Right renal pelvis (tissue), 4 donors: ENCODE measurements around the gene ZNF91. TPM values are rescaled to one million over a fixed set of nuclear protein-coding genes. Genes with fewer than 3 reads are reported as not detected.
"Not testable (repeated sequence)": the region's sequence is repeated elsewhere in the genome, so short reads cannot be mapped to it uniquely, and the experiment has no call there.

Experiments used
- DNase-seq, 4 donors: peaks; one replicate each; pipeline ENCODE4 v3.0.0-alpha.2; 2013; ENCODE audit warnings: low read depth in 4 of 4, low spot score in 3 of 4, missing footprints in 1 of 4
- polyA plus RNA-seq, 4 donors: library from polyadenylated mRNA; unstranded; fragments of 120-200 nt; gene quantifications; one replicate each; pipeline ENCODE4 v1.2.1, GENCODE V29; 2013; ENCODE audit not compliant: insufficient read length in 4 of 4

ZNF91 gene
- polyA plus RNA-seq, 4 donors = 45.4 to 67.5 (median 62.5) TPM

DNA sequence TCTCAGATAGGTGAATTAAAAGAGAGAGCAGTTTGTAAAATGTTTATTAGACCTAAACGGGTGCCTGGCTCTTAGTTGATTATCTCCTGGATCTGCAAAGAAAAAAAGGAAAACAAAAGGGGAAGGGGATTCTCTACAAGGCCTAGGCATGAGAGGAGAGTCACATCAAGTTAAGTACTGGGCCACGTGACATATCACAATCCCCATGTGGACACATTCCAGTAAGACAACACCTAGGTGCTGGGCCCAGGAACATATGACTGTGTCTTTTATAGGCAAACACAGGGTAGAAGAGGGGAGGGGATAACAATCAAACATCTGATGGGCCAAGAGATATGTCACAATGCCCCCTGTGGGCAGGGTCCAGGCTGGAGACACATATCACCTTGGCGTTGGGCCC, 4.2 kb upstream of the ZNF91 start:
- DNase-seq = no peak

DNA sequence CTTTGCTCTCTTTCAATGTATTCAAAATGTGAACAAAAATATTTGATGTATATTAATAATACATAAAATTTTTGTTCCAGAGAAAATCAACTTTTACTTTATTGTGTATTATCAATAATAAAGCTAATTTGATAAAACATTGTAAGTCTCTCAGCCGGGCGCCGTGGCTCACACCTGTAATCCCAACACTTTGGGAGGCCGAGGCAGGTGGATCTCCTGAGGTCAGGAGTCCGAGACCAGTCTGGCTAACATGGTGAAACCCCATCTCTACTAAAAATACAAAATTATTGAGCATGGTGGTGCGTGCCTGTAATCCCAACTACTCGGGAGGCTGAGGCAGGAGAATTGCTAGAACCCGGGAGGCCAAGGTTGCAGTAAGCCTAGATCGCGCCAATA, 449 bp upstream of the ZNF91 start:
- not testable (repeated sequence) for DNase-seq

DNA sequence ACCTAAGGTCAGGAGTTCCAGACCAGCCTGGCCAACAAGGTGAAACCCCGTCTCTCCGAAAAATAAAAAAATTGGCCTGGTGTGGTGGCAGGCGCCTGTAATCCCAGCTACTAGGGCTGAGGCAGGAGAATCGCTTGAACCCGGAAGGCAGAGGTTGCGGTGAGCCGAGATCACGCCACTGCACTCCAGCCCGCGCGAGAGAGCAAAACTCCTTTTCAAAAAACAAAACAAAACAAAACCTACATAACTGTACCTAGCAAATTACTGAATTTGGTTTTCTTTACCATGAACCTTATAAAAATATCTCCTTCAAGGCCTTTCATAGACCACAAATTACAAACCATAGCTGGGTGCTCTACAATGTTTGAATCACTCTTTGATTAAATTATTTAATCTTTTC, 760 bp downstream of the ZNF91 start:
- peak in 1 of 4 donors; percentile 13 for DNase-seq

DNA sequence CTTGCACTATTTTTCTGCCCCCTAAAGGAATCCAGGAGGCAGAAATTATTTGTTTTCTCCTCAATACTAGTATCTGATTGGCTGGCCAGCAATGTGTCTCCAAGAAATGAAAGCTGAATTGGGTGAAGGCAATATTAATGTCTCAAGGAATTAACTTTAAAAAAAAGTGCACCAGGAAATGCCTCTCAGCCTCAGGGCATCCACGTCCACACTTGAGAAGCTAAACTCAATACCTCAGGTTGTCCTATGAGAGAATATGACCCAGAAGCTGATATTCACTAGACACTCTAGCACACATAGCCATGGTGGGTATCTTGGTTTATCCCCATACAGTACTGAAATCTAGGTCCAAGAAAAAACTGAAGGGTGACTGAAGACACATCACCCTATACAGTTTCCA, 2.1 kb downstream of the ZNF91 start:
- no peak for DNase-seq

DNA sequence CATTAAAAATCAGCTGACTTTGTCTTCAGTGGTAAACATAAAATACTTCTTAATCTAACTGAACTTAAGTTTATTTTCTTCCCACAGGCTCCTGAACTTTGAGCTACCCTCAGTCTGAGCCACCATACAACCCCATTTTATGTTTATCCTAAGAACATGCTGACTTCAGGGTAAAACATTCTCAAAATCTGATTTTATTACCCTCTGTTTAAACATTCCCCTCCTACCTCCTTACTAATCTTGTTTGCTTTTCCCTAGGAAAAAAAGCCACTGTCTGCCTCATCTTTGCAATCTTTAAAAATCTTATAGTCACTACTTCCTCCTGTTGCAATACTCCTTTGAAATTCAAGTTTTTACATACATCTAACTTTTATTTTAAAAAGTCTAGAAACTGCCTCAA, 4.0 kb downstream of the ZNF91 start:
- no peak for DNase-seq

DNA sequence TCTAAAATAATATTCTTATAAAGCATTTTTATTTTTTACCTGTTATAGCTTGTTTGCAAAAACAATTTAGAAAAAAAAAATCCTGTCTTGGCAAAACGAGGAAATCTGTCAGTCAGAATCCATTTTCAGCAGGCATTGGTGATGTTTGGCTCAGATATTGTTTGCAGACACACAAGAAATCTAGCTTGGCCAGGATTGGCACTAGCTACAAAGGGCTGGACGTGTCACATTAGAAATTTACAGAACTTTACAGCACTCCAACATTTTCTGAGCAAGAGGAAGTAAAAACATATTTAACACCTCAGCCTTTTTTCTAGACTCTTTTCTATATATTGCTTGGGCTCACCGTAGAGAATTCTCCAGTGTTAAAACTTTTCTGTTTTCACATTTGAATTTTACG, 9.9 kb downstream of the ZNF91 start:
- no peak for DNase-seq

DNA sequence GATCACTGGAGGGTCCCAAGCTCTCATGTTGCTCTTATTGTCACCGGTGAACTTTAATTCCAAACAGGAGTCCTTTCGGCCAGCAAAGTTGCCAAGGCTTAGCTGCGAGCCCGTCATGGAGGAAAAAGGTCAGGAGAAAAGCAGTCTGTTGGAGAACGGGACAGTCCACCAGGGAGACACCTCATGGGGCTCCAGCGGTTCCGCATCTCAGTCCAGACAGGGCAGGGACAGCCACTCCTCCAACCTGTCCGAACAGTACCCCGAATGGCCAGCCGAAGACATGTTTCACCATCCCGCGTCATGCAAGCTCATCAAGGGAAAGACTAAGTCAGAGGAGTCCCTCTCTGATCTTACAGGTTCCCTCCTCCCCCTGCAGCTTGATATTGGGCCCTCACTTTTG, 10.4 kb downstream of the ZNF91 start:
- DNase-seq = no peak

DNA sequence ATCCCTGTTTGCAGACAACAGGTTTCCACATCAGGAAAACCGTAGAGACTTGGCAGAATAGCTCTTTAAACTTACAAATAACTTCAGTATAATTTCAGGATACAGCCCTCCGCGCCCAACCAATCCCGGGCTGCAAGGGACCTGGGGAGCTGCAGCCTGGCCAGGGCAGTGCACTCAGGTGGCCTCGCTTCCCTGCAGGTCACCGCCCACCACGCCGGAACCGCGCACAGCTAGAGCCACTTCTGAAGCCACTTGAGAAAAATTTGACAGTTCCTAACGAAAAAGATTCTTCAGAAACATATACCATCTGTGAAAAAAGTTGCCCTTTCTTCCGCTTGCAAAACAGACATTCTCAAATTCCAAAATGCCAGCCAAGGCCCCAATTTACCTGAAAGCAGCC, 11.1 kb downstream of the ZNF91 start:
- DNase-seq = no peak

DNA sequence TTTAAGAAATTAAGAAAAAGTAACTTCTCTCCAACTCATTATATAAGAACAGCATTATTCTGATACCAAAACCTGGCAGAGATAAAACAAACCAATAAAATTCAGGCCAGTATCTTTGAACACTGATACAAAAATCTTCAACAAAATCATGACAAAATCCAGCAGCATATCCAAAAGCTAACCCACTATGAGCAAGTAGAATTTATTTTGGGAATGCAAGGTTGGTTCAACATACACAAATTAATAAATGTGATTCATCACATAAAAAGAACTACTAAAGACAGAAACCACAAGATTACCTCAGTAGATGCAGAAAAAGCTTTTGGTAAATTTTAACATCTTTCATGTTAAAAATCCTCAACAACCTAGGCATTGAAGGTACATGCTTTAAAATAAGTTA, 12.3 kb downstream of the ZNF91 start:
- no peak for DNase-seq

DNA sequence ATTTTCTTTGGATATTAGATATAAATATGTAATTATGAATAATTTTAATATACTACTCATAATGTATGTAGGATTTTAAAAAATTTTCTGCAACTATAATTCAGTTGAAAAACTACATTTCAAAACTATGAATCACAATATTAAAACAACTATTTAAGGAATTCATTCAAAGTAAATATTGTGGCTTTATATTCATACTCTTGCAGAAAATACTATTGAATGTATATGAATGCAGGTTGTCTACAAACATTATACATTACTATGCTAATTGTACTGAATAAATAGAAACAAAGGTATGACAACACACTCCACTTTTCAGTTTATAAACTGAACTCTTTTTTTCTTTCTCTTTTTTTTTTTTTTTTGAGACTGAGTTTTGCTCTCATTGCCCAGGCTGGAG, 14.2 kb downstream of the ZNF91 start:
- no peak for DNase-seq

DNA sequence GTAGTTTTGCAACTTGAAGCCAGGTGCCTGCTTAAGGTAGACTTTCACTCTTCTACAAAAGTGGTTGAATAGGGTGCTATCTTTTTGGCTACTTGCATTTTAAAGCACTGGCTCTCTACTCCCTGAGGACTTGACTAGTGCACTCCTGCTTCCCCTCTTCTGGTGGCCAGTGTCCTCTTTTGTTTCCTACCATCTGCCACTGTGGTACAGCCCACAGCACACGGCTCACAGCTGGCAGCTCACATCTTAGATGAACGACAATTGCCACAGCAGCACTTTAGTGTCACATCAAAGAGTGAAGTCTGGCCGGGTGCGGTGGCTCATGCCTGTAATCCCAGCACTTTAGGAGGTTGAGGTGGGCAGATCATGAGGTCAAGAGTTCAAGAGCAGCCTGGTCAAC, 15.6 kb downstream of the ZNF91 start:
- DNase-seq = not testable (repeated sequence)

DNA sequence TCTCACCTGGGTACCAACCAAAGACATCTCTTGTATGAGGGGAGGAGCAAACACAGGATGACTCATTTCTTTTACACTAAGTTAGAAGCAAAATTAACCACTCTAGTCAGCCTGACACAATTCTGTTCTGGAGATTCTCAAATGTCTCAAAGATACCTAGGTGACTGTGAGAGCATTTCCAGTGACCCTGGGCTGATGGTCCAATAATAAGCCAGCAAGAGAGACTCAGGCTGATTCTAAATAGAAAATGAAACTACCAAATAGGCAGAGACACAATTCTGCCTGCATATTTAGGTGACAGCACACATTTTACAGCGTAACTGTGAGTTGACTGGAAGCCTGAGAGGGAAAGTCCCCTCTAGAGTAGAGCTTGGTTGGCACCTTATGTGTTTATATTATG, 16.3 kb downstream of the ZNF91 start:
- no peak for DNase-seq

DNA sequence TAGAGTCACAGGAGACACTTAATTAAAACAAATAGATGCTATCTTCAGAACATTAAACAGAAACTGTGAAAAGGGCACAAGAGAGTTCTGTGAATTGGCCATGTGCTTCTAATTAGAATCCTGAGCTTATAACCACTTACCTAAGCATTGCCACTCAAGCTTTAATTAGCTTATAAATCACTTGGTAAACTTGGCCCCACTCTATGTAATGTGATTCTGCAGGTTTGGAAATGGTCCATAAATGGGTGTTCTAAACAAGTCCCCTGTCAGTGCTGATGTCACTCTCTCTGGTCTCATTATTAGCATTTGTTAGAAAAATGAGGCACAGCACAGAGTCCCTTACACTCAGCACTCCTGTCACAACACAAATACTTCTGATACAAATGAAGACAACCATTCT, 18.0 kb downstream of the ZNF91 start:
- DNase-seq = no peak

DNA sequence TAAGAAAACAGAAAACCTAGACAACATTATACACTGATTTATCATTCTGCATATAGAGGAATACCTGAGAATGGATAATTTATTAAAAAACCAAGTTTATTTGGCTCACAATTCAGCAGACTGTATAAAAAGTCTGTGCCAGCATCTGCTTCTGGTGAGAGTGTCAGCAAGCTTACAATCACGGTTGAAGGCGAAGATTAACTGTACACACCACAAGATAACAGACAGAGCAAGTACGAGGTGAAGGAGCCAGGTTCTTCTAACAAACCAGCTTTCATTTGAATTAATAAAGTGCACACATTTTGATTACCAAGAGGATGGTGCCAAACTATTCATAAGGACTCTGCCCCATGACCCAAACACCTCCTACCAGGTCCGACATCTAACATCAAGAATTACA, 28.8 kb downstream of the ZNF91 start:
- no peak for DNase-seq

DNA sequence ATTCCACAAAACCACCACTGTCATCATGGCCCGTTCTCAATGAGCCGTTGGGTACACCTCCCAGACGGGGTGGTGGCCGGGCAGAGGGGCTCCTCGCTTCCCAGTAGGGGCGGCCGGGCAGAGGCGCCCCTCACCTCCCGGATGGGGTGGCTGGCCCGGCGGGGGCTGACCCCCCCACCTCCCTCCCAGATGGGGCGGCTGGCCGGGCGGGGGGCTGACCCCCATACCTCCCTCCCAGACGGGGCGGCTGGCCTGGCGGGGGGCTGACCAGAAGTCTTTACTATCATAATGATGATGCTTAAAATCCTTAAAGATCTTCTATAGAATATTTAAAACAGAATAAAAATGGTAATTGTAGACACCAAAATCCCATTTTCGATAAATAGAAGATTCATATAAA, 29.2 kb downstream of the ZNF91 start:
- not testable (repeated sequence) for DNase-seq

DNA sequence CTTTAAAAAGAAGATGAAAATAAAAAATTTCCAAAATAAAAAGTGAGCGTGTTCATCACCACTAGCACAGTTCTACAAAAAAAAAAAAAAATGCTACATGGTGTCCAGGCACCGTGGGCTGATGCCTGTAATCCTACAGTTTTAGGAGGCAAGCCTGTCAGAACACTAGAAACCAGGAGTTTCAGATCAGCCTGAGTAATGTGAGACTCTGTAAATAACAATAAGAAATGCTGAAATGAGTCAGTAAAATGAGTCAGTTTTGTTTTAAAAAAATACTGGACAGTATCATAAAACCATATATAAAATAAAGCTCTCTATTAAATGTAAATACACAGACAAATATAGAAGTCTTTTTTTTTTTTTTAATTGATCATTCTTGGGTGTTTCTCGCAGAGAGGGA, 30.0 kb downstream of the ZNF91 start:
- no peak for DNase-seq

DNA sequence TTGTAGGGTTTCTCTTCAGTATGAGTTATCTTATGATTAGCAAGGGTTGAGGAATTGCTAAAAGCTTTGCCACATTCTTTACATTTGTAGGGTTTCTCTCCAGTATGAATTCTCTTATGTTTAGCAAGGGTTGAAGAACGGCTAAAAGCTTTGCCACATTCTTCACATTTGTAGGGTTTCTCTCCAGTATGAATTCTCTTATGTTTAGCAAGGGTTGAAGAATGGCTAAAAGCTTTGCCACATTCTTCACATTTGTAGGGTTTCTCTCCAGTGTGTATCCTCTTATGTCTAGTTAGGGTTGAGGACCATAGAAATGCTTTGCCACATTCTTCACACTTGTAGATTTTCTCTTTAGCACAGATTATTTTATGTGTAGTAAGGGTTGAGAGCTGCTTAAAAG, 33.4 kb downstream of the ZNF91 start:
- DNase-seq = not testable (repeated sequence)

DNA sequence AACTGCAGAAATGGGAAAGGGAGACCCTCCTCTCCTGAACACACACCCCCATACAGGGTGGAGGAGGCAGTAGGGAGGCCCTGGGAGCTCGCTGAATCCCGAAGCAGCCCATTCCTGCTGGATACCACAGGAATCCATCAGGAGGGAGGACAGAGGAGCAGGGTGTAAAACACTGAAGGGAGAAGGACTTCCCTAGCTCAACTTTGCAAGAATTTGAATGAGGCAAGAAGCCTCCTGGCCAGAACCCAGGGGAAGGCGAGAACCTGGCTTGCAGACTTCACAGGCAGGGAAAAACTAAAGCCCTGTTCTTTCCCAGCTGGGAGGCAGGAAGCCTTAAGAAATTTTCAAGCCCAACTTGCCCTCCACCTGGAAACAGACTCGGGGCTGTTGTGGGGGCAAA, 43.5 kb downstream of the ZNF91 start:
- DNase-seq = no peak

DNA sequence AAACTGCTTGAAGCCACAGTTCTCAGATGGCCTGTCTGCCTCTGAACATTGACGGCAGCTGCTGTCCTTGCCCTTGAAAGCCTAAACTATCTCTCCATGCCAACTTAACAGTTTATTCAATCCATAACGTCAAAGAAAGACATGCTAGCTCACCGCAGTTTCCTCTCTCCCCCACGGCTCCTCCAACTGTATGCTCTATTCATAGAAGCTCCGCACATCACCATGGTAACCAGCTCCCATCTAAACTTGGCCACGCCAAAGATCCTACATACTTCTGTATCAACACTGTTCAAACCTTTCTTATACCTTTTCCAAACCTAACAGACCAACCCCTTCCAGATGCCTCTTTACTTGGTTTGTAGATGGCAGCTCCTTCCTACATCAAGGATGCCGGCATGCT, 48.6 kb downstream of the ZNF91 start:
- no peak for DNase-seq

DNA sequence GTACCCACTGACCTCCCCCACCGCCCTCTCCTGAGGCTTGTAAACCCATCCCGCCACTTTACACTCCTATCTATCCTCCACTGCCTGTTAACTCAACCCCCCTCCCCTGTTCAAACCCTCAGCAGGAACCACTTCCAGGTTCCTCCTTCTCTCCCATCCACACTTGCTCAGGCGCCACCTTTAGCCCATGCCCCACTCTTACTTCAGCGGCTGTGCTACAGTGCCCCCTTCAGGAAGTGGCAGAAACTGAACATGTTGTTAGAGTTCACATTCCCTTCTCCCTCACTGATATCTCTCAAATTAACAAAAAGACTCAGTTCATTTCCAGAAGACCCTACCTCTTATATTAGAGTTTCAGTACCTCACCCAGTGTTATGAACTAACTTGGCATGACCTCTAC, 49.4 kb downstream of the ZNF91 start:
- DNase-seq = no peak

DNA sequence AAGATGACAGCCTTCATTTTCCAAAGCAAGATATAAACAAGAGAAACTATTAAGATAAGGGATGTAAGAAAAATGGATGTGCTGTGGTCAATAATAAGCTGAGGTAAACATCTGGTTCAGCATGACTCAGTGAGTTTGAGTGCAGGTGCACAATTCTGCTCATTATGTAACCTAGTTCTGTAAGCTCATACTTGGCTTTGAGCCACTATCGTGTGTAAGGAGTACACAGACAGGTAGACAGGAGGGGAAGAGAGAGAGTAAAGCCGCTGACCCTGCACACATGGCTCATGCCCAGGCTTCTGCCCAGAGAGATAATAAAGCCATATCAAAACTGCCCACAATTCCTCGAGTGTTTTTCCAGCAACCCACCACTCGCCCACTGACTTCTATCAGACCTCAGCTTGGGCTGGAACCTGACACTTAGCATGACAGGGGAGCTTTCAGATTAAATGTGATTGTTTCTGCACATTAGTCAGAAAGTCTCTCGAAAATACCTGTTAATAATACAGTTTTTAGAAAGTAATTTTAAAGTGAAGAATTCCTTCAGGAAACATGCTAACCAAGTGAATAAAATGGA, 51.7 kb downstream of the ZNF91 start:
- no peak for DNase-seq

DNA sequence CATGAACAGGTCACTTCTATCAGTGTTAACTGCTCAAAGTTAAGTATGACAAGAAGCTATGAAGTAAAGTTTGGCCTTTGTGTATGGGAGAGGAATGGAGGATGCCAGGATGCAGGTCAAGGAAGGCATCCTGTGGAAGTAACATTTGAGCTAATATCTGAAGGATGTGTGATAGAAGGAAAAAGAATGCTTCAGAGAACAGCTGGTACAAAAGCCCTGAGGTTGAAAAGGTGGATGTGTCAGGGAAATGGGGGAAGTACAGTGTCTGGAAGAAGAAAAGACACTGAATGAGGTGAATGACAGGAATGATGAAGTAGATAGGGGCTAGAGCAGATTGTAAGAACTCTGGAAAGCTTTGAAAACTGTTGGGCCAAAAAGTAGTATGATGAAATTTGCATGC, 67.1 kb downstream of the ZNF91 start:
- DNase-seq = no peak

DNA sequence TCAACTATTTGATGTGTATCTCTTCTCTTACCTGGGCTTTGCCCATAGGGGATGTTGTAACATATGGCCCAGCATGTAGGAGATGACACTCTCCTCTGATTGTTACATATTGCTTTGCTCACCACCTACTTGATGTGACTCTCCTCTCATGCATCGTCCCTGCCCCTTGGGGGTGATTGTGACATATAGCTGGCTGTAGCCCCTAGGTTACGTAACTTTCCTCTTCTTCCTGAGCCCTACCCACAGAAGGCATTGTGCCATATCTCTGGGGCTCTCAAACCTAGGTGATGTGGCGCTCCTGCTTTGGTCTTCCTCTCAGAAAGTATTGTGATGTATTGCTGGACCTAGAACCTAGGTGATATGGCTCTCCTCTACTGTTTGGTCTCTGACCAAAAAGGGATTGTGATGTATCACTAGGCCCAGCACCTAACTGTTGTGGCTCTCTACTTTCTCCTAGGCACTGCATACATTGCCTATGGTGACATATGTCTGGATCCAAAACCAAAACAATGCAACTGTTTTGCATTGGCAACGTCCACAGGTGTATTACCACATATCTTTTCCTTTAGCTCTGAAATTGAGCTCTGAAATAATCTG, 73.2 kb downstream of the ZNF91 start:
- no peak for DNase-seq
